IMR-90 (cell line): ENCODE measurements around the gene IRF2BP2. TPM values are rescaled to one million over a fixed set of nuclear protein-coding genes. Genes with fewer than 3 reads are reported as not detected.

Experiments used
- ATAC-seq: fragments of 200-7000 bp; cut with Tn5 transposase; 2 replicates; pipeline ENCODE4 v1.9.1; 2020; ENCODE audit warnings: low read depth, mild to moderate bottlenecking, moderate library complexity
- BruUV-seq: library from RNA; stranded (reverse); fragments of 400-500 nt; replicated peaks from 2 replicates; lab custom pipeline; 2021; lab: Mats Ljungman, UMichigan
- CTCF ChIA-PET: fragments of 300-600 bp; formaldehyde crosslinking; extraction: SDS; loops from one replicate; lab custom pipeline; 2021; ENCODE audit warnings: antibody characterized with exemption; lab: Yijun Ruan, JAX
- POLR2A ChIA-PET: fragments of 300-600 bp; sonication (Branson Sonifier 250); formaldehyde crosslinking; loops from one replicate; lab custom pipeline; 2022; ENCODE audit warnings: antibody characterized with exemption; ENCODE audit not compliant: unreplicated experiment; lab: Charles Lee
- DNase-seq: peaks from one replicate; pipeline ENCODE4 v3.0.0; 2013
- H2AFZ ChIP-seq: replicated peaks from 2 replicates; pipeline ENCODE3; 2013; ENCODE audit warnings: low read length, mild to moderate bottlenecking; ENCODE audit not compliant: poor library complexity
- H2AK5ac ChIP-seq: 2 replicates; pipeline ENCODE4 v1.6.1; 2013; ENCODE audit warnings: low read depth, low read length, inconsistent platforms
- H2AK9ac ChIP-seq: replicated peaks from 2 replicates; pipeline ENCODE3; 2013; ENCODE audit warnings: mild to moderate bottlenecking, low read depth, low read length, moderate library complexity; ENCODE audit not compliant: poor library complexity
- H2BK120ac ChIP-seq: 2 replicates; pipeline ENCODE4 v1.6.1; 2013; ENCODE audit warnings: low read depth, low read length, inconsistent platforms
- H2BK15ac ChIP-seq: 3 replicates; pipeline ENCODE4 v1.6.1; 2013; ENCODE audit warnings: low read depth, low read length, inconsistent platforms
- H2BK20ac ChIP-seq: 2 replicates; pipeline ENCODE4 v1.6.1; 2013; ENCODE audit warnings: low read depth, mild to moderate bottlenecking, inconsistent platforms, low read length, moderate library complexity
- H2BK5ac ChIP-seq: 2 replicates; pipeline ENCODE4 v1.6.1; 2013; ENCODE audit warnings: mild to moderate bottlenecking, low read depth, low read length, inconsistent platforms; ENCODE audit not compliant: poor library complexity, severe bottlenecking
- H3K14ac ChIP-seq: replicated peaks from 2 replicates; pipeline ENCODE4 v1.6.1; 2013; ENCODE audit warnings: low read depth, low read length, inconsistent platforms
- H3K18ac ChIP-seq: 2 replicates; pipeline ENCODE4 v1.6.1; 2013; ENCODE audit warnings: low read depth, low read length, control low read depth
- H3K23ac ChIP-seq: 2 replicates; pipeline ENCODE4 v1.6.1; 2013; ENCODE audit warnings: low read depth, low read length, inconsistent platforms
- H3K27ac ChIP-seq: 2 replicates; pipeline ENCODE4 v1.5.1; 2013; ENCODE audit warnings: mild to moderate bottlenecking, control low read depth, low read length; ENCODE audit not compliant: insufficient read depth
- H3K27me3 ChIP-seq: 2 replicates; pipeline ENCODE4 v1.6.1; 2013; ENCODE audit warnings: low read length; ENCODE audit not compliant: control insufficient read depth, insufficient read depth
- H3K36me3 ChIP-seq: 2 replicates; pipeline ENCODE4 v1.6.1; 2013; ENCODE audit warnings: low read length, mixed read lengths; ENCODE audit not compliant: control insufficient read depth, insufficient read depth
- H3K4ac ChIP-seq: 2 replicates; pipeline ENCODE4 v1.6.1; 2013; ENCODE audit warnings: low read depth, low read length, inconsistent platforms
- H3K4me1 ChIP-seq: 2 replicates; pipeline ENCODE4 v1.6.1; 2013; ENCODE audit warnings: low read length, mixed read lengths; ENCODE audit not compliant: control insufficient read depth, insufficient read depth
- H3K4me2 ChIP-seq: 2 replicates; pipeline ENCODE4 v1.6.1; 2013; ENCODE audit warnings: low read depth, mild to moderate bottlenecking, control low read depth, low read length, moderate library complexity
- H3K4me3 ChIP-seq: 2 replicates; pipeline ENCODE4 v1.5.1; 2013; ENCODE audit warnings: low read depth, mild to moderate bottlenecking, control low read depth, low read length, moderate library complexity; ENCODE audit not compliant: insufficient read depth
- H3K56ac ChIP-seq: 2 replicates; pipeline ENCODE4 v1.6.1; 2013; ENCODE audit warnings: low read length, inconsistent platforms; ENCODE audit not compliant: insufficient read depth; ENCODE audit errors: extremely low read depth
- H3K79me1 ChIP-seq, 2 experiments: 2 replicates each; pipeline ENCODE4 v1.6.1; 2013; ENCODE audit warnings: low read length in 2 of 2, inconsistent platforms in 1 of 2, low read depth in 1 of 2
- H3K9ac ChIP-seq: 2 replicates; pipeline ENCODE4 v1.6.1; 2013; ENCODE audit warnings: low read depth, low read length, control low read depth
- H3K9me1 ChIP-seq: 2 replicates; pipeline ENCODE4 v1.6.1; 2013; ENCODE audit warnings: low read length, inconsistent platforms; ENCODE audit not compliant: insufficient read depth
- H3K9me3 ChIP-seq: 2 replicates; pipeline ENCODE4 v1.6.1; 2013; ENCODE audit warnings: low read length; ENCODE audit not compliant: control insufficient read depth, insufficient read depth
- H4K20me1 ChIP-seq: 2 replicates; pipeline ENCODE4 v1.6.1; 2013; ENCODE audit warnings: low read length, inconsistent platforms; ENCODE audit not compliant: insufficient read depth
- H4K5ac ChIP-seq: 2 replicates; pipeline ENCODE4 v1.6.1; 2013; ENCODE audit warnings: mild to moderate bottlenecking, low read depth, low read length, control low read depth
- H4K8ac ChIP-seq, 2 experiments: 2 replicates each; pipeline ENCODE4 v1.6.1; 2013; ENCODE audit warnings: low read depth in 2 of 2, low read length in 2 of 2, control low read depth in 1 of 2, inconsistent platforms in 1 of 2
- H4K91ac ChIP-seq: 2 replicates; pipeline ENCODE4 v1.6.1; 2013; ENCODE audit warnings: low read depth, low read length, inconsistent platforms; ENCODE audit not compliant: insufficient read depth
- BHLHE40 ChIP-seq: fragments of 150-350 bp; IDR thresholded peaks from 2 replicates; pipeline ENCODE4 v1.6.1; 2016; ENCODE audit warnings: mild to moderate bottlenecking, low read depth, low read length
- CEBPB ChIP-seq: IDR thresholded peaks from 2 replicates; pipeline ENCODE4 v1.6.1; 2012; ENCODE audit warnings: low read depth, low read length, improper control_type of control experiment
- CHD1 ChIP-seq: IDR thresholded peaks from 2 replicates; pipeline ENCODE4 v1.6.1; 2012; ENCODE audit warnings: low read depth, low read length, improper control_type of control experiment
- CTCF ChIP-seq: conservative IDR thresholded peaks from 2 replicates; pipeline ENCODE4 v1.5.1; 2012; ENCODE audit warnings: mild to moderate bottlenecking, low read depth, low read length, improper control_type of control experiment
- ELK1 ChIP-seq: fragments of 150-350 bp; IDR thresholded peaks from 2 replicates; pipeline ENCODE4 v1.6.1; 2016; ENCODE audit warnings: low read depth, mild to moderate bottlenecking, low read length, moderate library complexity, borderline replicate concordance
- FOS ChIP-seq: fragments of 150-350 bp; IDR thresholded peaks from 2 replicates; pipeline ENCODE4 v1.6.1; 2016; ENCODE audit warnings: low read depth, low read length
- MAFK ChIP-seq: IDR thresholded peaks from 2 replicates; pipeline ENCODE4 v1.6.1; 2012; ENCODE audit warnings: low read depth, low read length, improper control_type of control experiment
- MAZ ChIP-seq: IDR thresholded peaks from 2 replicates; pipeline ENCODE4 v1.6.1; 2012; ENCODE audit warnings: low read depth, mild to moderate bottlenecking, low read length, improper control_type of control experiment, moderate library complexity, borderline replicate concordance
- MXI1 ChIP-seq: IDR thresholded peaks from 2 replicates; pipeline ENCODE4 v1.6.1; 2012; ENCODE audit warnings: low read depth, mild to moderate bottlenecking, low read length, moderate library complexity, borderline replicate concordance
- NFE2L2 ChIP-seq: fragments of 150-350 bp; IDR thresholded peaks from 2 replicates; pipeline ENCODE4 v1.6.1; 2016; ENCODE audit warnings: low read depth, mild to moderate bottlenecking, low read length
- POLR2A ChIP-seq: IDR thresholded peaks from 2 replicates; pipeline ENCODE4 v1.6.1; 2012; ENCODE audit warnings: mild to moderate bottlenecking, low read depth, low read length
- RAD21 ChIP-seq: IDR thresholded peaks from 2 replicates; pipeline ENCODE4 v1.6.1; 2012; ENCODE audit warnings: low read length, improper control_type of control experiment
- RCOR1 ChIP-seq: IDR thresholded peaks from 2 replicates; pipeline ENCODE4 v1.6.1; 2012; ENCODE audit warnings: mild to moderate bottlenecking, low read length, improper control_type of control experiment; ENCODE audit not compliant: insufficient replicate concordance
- RFX5 ChIP-seq: IDR thresholded peaks from 2 replicates; pipeline ENCODE4 v1.8.0; 2012; ENCODE audit warnings: low read depth, mild to moderate bottlenecking, low read length, moderate library complexity
- SMC3 ChIP-seq: fragments of 150-350 bp; IDR thresholded peaks from 2 replicates; pipeline ENCODE4 v1.6.1; 2016; ENCODE audit warnings: low read depth, mild to moderate bottlenecking, antibody characterized with exemption, low read length, moderate library complexity
- USF2 ChIP-seq: fragments of 150-350 bp; IDR thresholded peaks from 2 replicates; pipeline ENCODE4 v1.6.1; 2017; ENCODE audit warnings: mild to moderate bottlenecking, antibody characterized with exemption, low read length, low read depth
- WGBS, 2 experiments: methylation state at CpG; one replicate each; pipeline versions ENCODE4 v1.1.5 to v1.1.7; 2013; ENCODE audit warnings: missing lambda C conversion rate in 2 of 2; ENCODE audit not compliant: insufficient read length in 1 of 2; ENCODE audit errors: extremely low coverage in 2 of 2; 5-methylcytosine and 5-hydroxymethylcytosine counted together
- dilution Hi-C: fragments of 300-500 bp; cut with HindIII; formaldehyde crosslinking; loops from one replicate; pipeline ENCODE4 v1.14.3; 2018; ENCODE audit warnings: low sequenced_read_pairs; ENCODE audit not compliant: unreplicated experiment
- in situ Hi-C: fragments of 300-500 bp; cut with MboI; formaldehyde crosslinking; loops from 3 replicates; pipeline ENCODE4 v1.14.3; 2019; ENCODE audit warnings: low sequenced_read_pairs, inconsistent platforms, mixed read lengths
- intact Hi-C: fragments of 100-400 bp; cut with micrococcal nuclease; formaldehyde crosslinking; loops from 2 replicates; pipeline ENCODE4 v1.10.0; 2022
- polyA plus RNA-seq, 3 experiments: library from polyadenylated mRNA; depleted of rRNA; stranded (reverse); fragments of >200 nt; gene quantifications; 2 replicates each; pipeline ENCODE4 v1.2.3, GENCODE V29; 2012; ENCODE audit warnings: low replicate concordance in 1 of 3
- total RNA-seq: library from RNA; depleted of rRNA; stranded (reverse); fragments of >200 nt; gene quantifications from 2 replicates; pipeline ENCODE4 v1.2.3, GENCODE V29; 2012

Gene IRF2BP2
- total and polyA plus RNA-seq, 2 of the 4 experiments (the other 2 are of a cell fraction) = 47.0 to 66.6 TPM

GRCh38 chr1:234586892-234587485 is 23.0 kb downstream of the IRF2BP2 start:
- BruUV-seq = no TSS peak
- Histone ChIP-seq H3K4me1 (peaks cover 1% of the 10 kb centered on the region), H3K36me3 (no peaks in the 10 kb centered on the region), H4K91ac (no peak overlapping the region), H2AFZ (no peak overlapping the region), H2AK5ac (no peak overlapping the region), H4K5ac (no peak overlapping the region), H3K56ac (no peak overlapping the region), H3K23ac (no peak overlapping the region), H3K18ac (no peak overlapping the region), H2BK20ac (no peak overlapping the region), H3K4me3 (no peak overlapping the region), H2AK9ac (no peak overlapping the region), H3K27ac (no peak overlapping the region), H2BK5ac (no peak overlapping the region), H3K9me3 (no peaks in the 10 kb centered on the region), H4K20me1 (no peaks in the 10 kb centered on the region), H3K27me3 (no peaks in the 10 kb centered on the region), H3K14ac (no peak overlapping the region), H3K9ac (no peak overlapping the region), H3K79me1 (no peaks in the 10 kb centered on the region), H3K9me1 (peaks cover 4% of the 10 kb centered on the region), H3K4me2 (no peak overlapping the region), H2BK15ac (no peak overlapping the region), H4K8ac (no peak overlapping the region), H3K4ac (no peak overlapping the region), H2BK120ac (no peak overlapping the region)
- TF ChIP-seq ELK1 (no peak), SMC3 (no peak), FOS (no peak), USF2 (no peak), RAD21 (no peak), RCOR1 (no peak), MAZ (no peak), POLR2A (no peak), MAFK (no peak), CEBPB (no peak), BHLHE40 (no peak), NFE2L2 (no peak), CTCF (no peak), CHD1 (no peak), MXI1 (no peak), RFX5 (no peak)
- intact Hi-C loops (no loop called here), dilution Hi-C loops (no loop called here), in situ Hi-C loops (loop anchor here (25.0 kb wide), 1 partner anchor 475 kb away; no protein-coding TSS in a partner anchor)
- no peak for DNase-seq
- CTCF ChIA-PET = no interaction called here
- POLR2A ChIA-PET = no interaction called here
- 86% methylated on average over 7 of the region's 12 CpGs; no CpG with 5 or more reads in 1 of the 2 experiments for WGBS, 2 experiments
- ATAC-seq = no peak
